Cardiac fibroblast (primary cell): ENCODE results near the gene SERP1.
A peak's percentile ranks its signal among the peaks of the same experiment; 100 is the strongest.
"Not testable (repeated sequence)": the region's sequence is repeated elsewhere in the genome, so short reads cannot be mapped to it uniquely, and the experiment has no call there.

Experiments used
- DNase-seq, 2 donors: peaks; one replicate each; pipeline versions ENCODE4 v3.0.0 to v3.0.0-alpha.2; 2010; ENCODE audit warnings: low read depth in 2 of 2
- H3K4me3 ChIP-seq, 2 donors: replicated peaks in 1 of 2; 1 replicate in 1 of 2; 2 replicates in 1 of 2; pipeline ENCODE4 v1.5.1; 2011; ENCODE audit warnings: low read depth in 2 of 2, low read length in 2 of 2, mild to moderate bottlenecking in 2 of 2, moderate library complexity in 1 of 2
- TF ChIP-seq, protein P1 (sequence below): IDR thresholded peaks from one replicate; pipeline ENCODE4 v1.5.1; 2011; ENCODE audit warnings: low read depth, mild to moderate bottlenecking, low read length, inconsistent platforms

SERP1 gene

GRCh38 chr3:150511122-150511821 is 35.0 kb downstream of the SERP1 start:
- no peak for DNase-seq
- no peak overlapping the region for H3K4me3 ChIP-seq
- TF ChIP-seq, protein P1, sequence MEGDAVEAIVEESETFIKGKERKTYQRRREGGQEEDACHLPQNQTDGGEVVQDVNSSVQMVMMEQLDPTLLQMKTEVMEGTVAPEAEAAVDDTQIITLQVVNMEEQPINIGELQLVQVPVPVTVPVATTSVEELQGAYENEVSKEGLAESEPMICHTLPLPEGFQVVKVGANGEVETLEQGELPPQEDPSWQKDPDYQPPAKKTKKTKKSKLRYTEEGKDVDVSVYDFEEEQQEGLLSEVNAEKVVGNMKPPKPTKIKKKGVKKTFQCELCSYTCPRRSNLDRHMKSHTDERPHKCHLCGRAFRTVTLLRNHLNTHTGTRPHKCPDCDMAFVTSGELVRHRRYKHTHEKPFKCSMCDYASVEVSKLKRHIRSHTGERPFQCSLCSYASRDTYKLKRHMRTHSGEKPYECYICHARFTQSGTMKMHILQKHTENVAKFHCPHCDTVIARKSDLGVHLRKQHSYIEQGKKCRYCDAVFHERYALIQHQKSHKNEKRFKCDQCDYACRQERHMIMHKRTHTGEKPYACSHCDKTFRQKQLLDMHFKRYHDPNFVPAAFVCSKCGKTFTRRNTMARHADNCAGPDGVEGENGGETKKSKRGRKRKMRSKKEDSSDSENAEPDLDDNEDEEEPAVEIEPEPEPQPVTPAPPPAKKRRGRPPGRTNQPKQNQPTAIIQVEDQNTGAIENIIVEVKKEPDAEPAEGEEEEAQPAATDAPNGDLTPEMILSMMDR, result no peak

- TF ChIP-seq, protein P1, result no peak
- no peak overlapping the region for H3K4me3 ChIP-seq
- no peak for DNase-seq
These were observed 36.5 kb downstream of the SERP1 start for GRCh38 chr3:150509780-150510179.

GRCh38 chr3:150508401-150508800 is 37.9 kb downstream of the SERP1 start:
- TF ChIP-seq, protein P1, result no peak

GRCh38 chr3:150504483-150504882 is 41.8 kb downstream of the SERP1 start:
- TF ChIP-seq, protein P1, result no peak
- no peak for DNase-seq
- H3K4me3 ChIP-seq, result no peak overlapping the region

More at GRCh38 chr3:150508401-150508800, 37.9 kb downstream of the SERP1 start:
- no peak for DNase-seq
- no peak overlapping the region for H3K4me3 ChIP-seq

- DNase-seq, result no peak
- H3K4me3 ChIP-seq, result no peak overlapping the region
- TF ChIP-seq, protein P1, result no peak
These were observed 42.7 kb downstream of the SERP1 start for GRCh38 chr3:150503402-150504099.

DNA sequence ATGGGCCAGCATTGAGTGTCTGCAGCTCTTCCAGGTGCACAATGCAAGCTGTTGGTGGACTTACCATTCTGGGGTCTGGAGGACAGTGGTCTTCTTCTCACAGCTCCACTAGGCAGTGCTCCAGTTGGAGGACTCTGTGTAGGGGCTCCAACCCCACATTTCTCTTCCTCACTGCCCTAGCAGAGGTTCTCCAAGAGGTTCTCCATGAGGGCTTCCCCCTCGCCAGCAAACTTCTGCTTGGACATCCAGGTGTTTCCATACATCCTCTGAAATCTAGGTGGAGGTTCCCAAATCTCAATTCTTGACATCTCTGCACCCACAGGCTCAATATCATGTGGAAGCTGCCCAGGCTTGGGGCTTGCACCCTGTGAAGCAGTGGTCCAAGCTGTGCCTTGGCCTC is 45.3 kb downstream of the SERP1 start:
- not testable (repeated sequence) for H3K4me3 ChIP-seq, DNase-seq

GRCh38 chr3:150497956-150498355 is 48.3 kb downstream of the SERP1 start:
- H3K4me3 ChIP-seq, result no peak overlapping the region
- TF ChIP-seq, protein P1, result no peak
- DNase-seq, result peak; percentile 43 to 73
